Articular chondrocyte of knee joint (primary cell): ENCODE measurements around the gene IFNL1. TPM values are rescaled to one million over a fixed set of nuclear protein-coding genes. Genes with fewer than 3 reads are reported as not detected.

Experiments
- small RNA-seq: library from RNA; depleted of rRNA; stranded (forward); fragments of <200 nt; gene quantifications from one replicate; pipeline ENCODE3, GENCODE V24; 2012
- total RNA-seq: library from RNA; depleted of rRNA; stranded (reverse); fragments of >200 nt; gene quantifications from 2 replicates; pipeline ENCODE4 v1.2.3, GENCODE V29; 2012

IFNL1 gene
- total RNA-seq = not detected in 2 replicates

GRCh38 chr19:39296055-39296645 lies at the start of gene IFNL1:
Gene IFNL1, plus strand, starts transcription at chr19:39296407. Its CDS starts 15 bp downstream, at chr19:39296422.

GRCh38 chr19:39248806-39249205 lies 47.4 kb upstream of the IFNL1 start, which contains the start of gene IFNL4:
Gene IFNL4, minus strand, starts transcription at chr19:39248856.

GRCh38 chr19:39268085-39268484 lies 28.1 kb upstream of the IFNL1 start, which contains the start of gene IFNL2:
Gene IFNL2, plus strand, starts transcription at chr19:39268396. Its CDS starts 173 bp downstream, at chr19:39268569.

GRCh38 chr19:39341719-39342604 lies 45.8 kb downstream of the IFNL1 start, which contains the start of gene SAMD4B:
Gene SAMD4B, plus strand, starts transcription at chr19:39342421. Its CDS starts 14,473 bp downstream, at chr19:39356894.

Small RNAs within 50 kb of the gene (small RNA-seq; reads per million reads assigned to genes)
- not detected for gene AC011445.2

Other genes with a start within 250 kb of the IFNL1 start
- not detected in 2 replicates for gene ACP7, start 212.0 kb upstream of the IFNL1 start, total RNA-seq
- 8.2 and 11.0 TPM in 2 replicates for gene PAK4, start 170.6 kb upstream of the IFNL1 start, total RNA-seq
- gene NCCRP1, start 99.4 kb upstream of the IFNL1 start, total RNA-seq = 0.13 TPM in 1 of 2 replicates, not detected in the other
- not detected in 2 replicates for gene SYCN, start 92.1 kb upstream of the IFNL1 start, total RNA-seq
- gene IFNL3, start 51.4 kb upstream of the IFNL1 start, total RNA-seq = not detected in 2 replicates
- gene IFNL4, start 47.6 kb upstream of the IFNL1 start, total RNA-seq = not detected in 2 replicates
- not detected in 2 replicates for gene IFNL2, start 28.0 kb upstream of the IFNL1 start, total RNA-seq
- gene LRFN1, start 24.5 kb downstream of the IFNL1 start, total RNA-seq = 0.11 and 0.13 TPM in 2 replicates
- not detected in 2 replicates for gene GMFG, start 39.6 kb downstream of the IFNL1 start, total RNA-seq
- 47.0 and 52.7 TPM in 2 replicates for gene SAMD4B, start 46.0 kb downstream of the IFNL1 start, total RNA-seq
- gene PAF1, start 94.7 kb downstream of the IFNL1 start, total RNA-seq = 30.4 and 38.5 TPM in 2 replicates
- gene MED29, start 95.0 kb downstream of the IFNL1 start, total RNA-seq = 25.6 and 28.4 TPM in 2 replicates
- 14.2 and 24.2 TPM in 2 replicates for gene ZFP36, start 110.4 kb downstream of the IFNL1 start, total RNA-seq
- 8.8 and 11.6 TPM in 2 replicates for gene PLEKHG2, start 116.3 kb downstream of the IFNL1 start, total RNA-seq
- gene RPS16, start 139.5 kb downstream of the IFNL1 start, total RNA-seq = 92.2 and 134 TPM in 2 replicates
- 74.3 and 98.4 TPM in 2 replicates for gene SUPT5H, start 149.2 kb downstream of the IFNL1 start, total RNA-seq
- gene TIMM50, start 184.4 kb downstream of the IFNL1 start, total RNA-seq = 39.0 and 39.7 TPM in 2 replicates
- gene DLL3, start 202.5 kb downstream of the IFNL1 start, total RNA-seq = 0.11 and 0.13 TPM in 2 replicates
- gene SELENOV, start 218.7 kb downstream of the IFNL1 start, total RNA-seq = not detected in 2 replicates
- gene EID2B, start 236.4 kb downstream of the IFNL1 start, total RNA-seq = 2.8 and 3.3 TPM in 2 replicates
- gene EID2, start 243.8 kb downstream of the IFNL1 start, total RNA-seq = 8.5 and 9.8 TPM in 2 replicates